GM12864 (cell line): ENCODE results near the gene UVRAG.

ENCODE experiments used
- DNase-seq: peaks from one replicate; pipeline ENCODE4 v3.0.0-alpha.2; 2011; ENCODE audit warnings: low read depth
- H3K4me3 ChIP-seq: 2 replicates; pipeline ENCODE4 v1.5.1; 2011; ENCODE audit warnings: mild to moderate bottlenecking, low read depth, low read length, control low read depth
- CTCF ChIP-seq: IDR thresholded peaks from 2 replicates; pipeline ENCODE4 v1.5.1; 2011; ENCODE audit warnings: low read depth, mild to moderate bottlenecking, moderate library complexity, low read length, control low read depth, inconsistent platforms; ENCODE audit errors: missing control alignments

The UVRAG gene

GRCh38 chr11:76095891-76096290 is 280.9 kb downstream of the UVRAG start:
- DNase-seq, result no peak

GRCh38 chr11:76096552-76096951 is 281.5 kb downstream of the UVRAG start:
- no peak for TF ChIP-seq CTCF
- DNase-seq, result no peak
- H3K4me3 ChIP-seq, result no peak overlapping the region

More at GRCh38 chr11:76095891-76096290, 280.9 kb downstream of the UVRAG start:
- TF ChIP-seq CTCF, result no peak
- H3K4me3 ChIP-seq, result no peak overlapping the region

- DNase-seq, result no peak
- TF ChIP-seq CTCF, result no peak
- no peak overlapping the region for H3K4me3 ChIP-seq
Measured at GRCh38 chr11:76102802-76103201, 287.8 kb downstream of the UVRAG start.

GRCh38 chr11:76103460-76103859 is 288.4 kb downstream of the UVRAG start:
- no peak for TF ChIP-seq CTCF
- no peak overlapping the region for H3K4me3 ChIP-seq
- DNase-seq, result no peak

GRCh38 chr11:76104285-76104684 is 289.3 kb downstream of the UVRAG start:
- TF ChIP-seq CTCF, result no peak
- no peak for DNase-seq
- H3K4me3 ChIP-seq, result no peak overlapping the region

GRCh38 chr11:76105637-76106036 is 290.6 kb downstream of the UVRAG start:
- TF ChIP-seq CTCF, result no peak
- no peak overlapping the region for H3K4me3 ChIP-seq
- DNase-seq, result no peak

GRCh38 chr11:76107971-76108370 is 293.0 kb downstream of the UVRAG start:
- no peak overlapping the region for H3K4me3 ChIP-seq
- no peak for DNase-seq
- no peak for TF ChIP-seq CTCF
